Lung (tissue), 12 donors: ENCODE measurements around the gene FGB. TPM values are rescaled to one million over a fixed set of nuclear protein-coding genes. Genes with fewer than 3 reads are reported as not detected.

Source experiments
- ATAC-seq: fragments of 200-7000 bp; cut with Tn5 transposase; one replicate; pipeline ENCODE4 v1.9.1; 2020; ENCODE audit warnings: moderate number of reproducible peaks; ENCODE audit not compliant: insufficient read depth, low FRiP score
- DNase-seq, 3 donors: peaks; one replicate each; pipeline ENCODE4 v3.0.0-alpha.2; 2013 to 2017
- H3K27ac ChIP-seq, 2 donors: one replicate each; pipeline ENCODE4 v1.5.1; 2013; ENCODE audit warnings: mild to moderate bottlenecking in 2 of 2, moderate library complexity in 2 of 2, control low read depth in 1 of 2, inconsistent platforms in 1 of 2, low read depth in 1 of 2, low read length in 1 of 2
- H3K27me3 ChIP-seq, 3 donors: one replicate each; pipeline ENCODE4 v1.5.1; 2013; ENCODE audit warnings: low read length in 2 of 3; ENCODE audit not compliant: control insufficient read depth in 3 of 3, insufficient read depth in 3 of 3
- H3K36me3 ChIP-seq, 4 donors: one replicate each; pipeline ENCODE4 v1.5.1; 2013; ENCODE audit warnings: low read length in 4 of 4, mild to moderate bottlenecking in 1 of 4, moderate library complexity in 1 of 4; ENCODE audit not compliant: control insufficient read depth in 4 of 4, insufficient read depth in 4 of 4
- H3K4me1 ChIP-seq, 5 donors: one replicate each; pipeline ENCODE4 v1.5.1; 2013; ENCODE audit warnings: low read length in 5 of 5, mild to moderate bottlenecking in 2 of 5, moderate library complexity in 1 of 5; ENCODE audit not compliant: control insufficient read depth in 5 of 5, insufficient read depth in 5 of 5
- H3K4me3 ChIP-seq: one replicate; pipeline ENCODE4 v1.5.1; 2013; ENCODE audit warnings: mild to moderate bottlenecking, control low read depth, moderate library complexity
- H3K9ac ChIP-seq, 2 donors: one replicate each; pipeline ENCODE4 v1.5.1; 2013; ENCODE audit warnings: low read length in 2 of 2, control low read depth in 1 of 2; ENCODE audit not compliant: insufficient read depth in 1 of 2
- H3K9me3 ChIP-seq, 4 donors: one replicate each; pipeline ENCODE4 v1.5.1; 2013; ENCODE audit warnings: low read length in 3 of 4, mild to moderate bottlenecking in 1 of 4, moderate library complexity in 1 of 4; ENCODE audit not compliant: control insufficient read depth in 4 of 4, insufficient read depth in 3 of 4
- CTCF ChIP-seq: IDR thresholded peaks from 2 replicates; pipeline ENCODE4 v1.5.1; 2012; ENCODE audit warnings: mild to moderate bottlenecking; ENCODE audit errors: control extremely low read depth, extremely low read depth
- WGBS, 2 donors: extraction: QIAGEN DNeasy Blood & Tissue Kit; methylation state at CpG; one replicate each; pipeline ENCODE4 v1.1.7; 2013; 5-methylcytosine and 5-hydroxymethylcytosine counted together
- polyA plus RNA-seq, 2 donors: library from polyadenylated mRNA; stranded (reverse); fragments of 200-250 nt; gene quantifications; one replicate each; pipeline ENCODE4 v1.2.1, GENCODE V29; 2013
- total RNA-seq, 2 donors: library from RNA; depleted of rRNA in 1 of 2; stranded (reverse); fragments of >200 nt in 1 of 2; gene quantifications; one replicate each; pipeline ENCODE4 v1.2.1, GENCODE V29; 2014 to 2021
- donor health status: control.
- donor health status: control.
- donor health status: Bipolar disorder and iron deficiency.
- donor health status: healthy.
- donor health status: DM: yes; HTN: yes; CAD: no.

The FGB gene
- total and polyA plus RNA-seq, 4 donors = 0.28 to 1.8 (median 0.34) TPM

GRCh38 chr4:154560419-154560801 lies 2.4 kb upstream of the FGB start:
- H3K9ac ChIP-seq = no peak overlapping the region
- WGBS, 2 donors = 93 to 100% methylated on average over 1 of the region's 1 CpG

GRCh38 chr4:154560824-154561231 lies 2.0 kb upstream of the FGB start:
- ATAC-seq (no peak), DNase-seq (no peak)
- H3K9me3 ChIP-seq = no peaks in the 10 kb centered on the region
- H3K4me3 ChIP-seq = no peak overlapping the region
- H3K4me1 ChIP-seq = no peaks in the 10 kb centered on the region
- no peak overlapping the region for H3K27ac ChIP-seq
- TF ChIP-seq CTCF = no peak
- H3K27me3 ChIP-seq = peaks cover 0 to 9% (median 0%) of the 10 kb centered on the region in 3 donors
- 75 to 84% methylated on average over 4 of the region's 4 CpGs for WGBS, 2 donors
- H3K36me3 ChIP-seq = no peaks in the 10 kb centered on the region
- H3K9ac ChIP-seq = no peak overlapping the region

More at GRCh38 chr4:154560419-154560801, 2.4 kb upstream of the FGB start:
- DNase-seq = no peak
- no peak for ATAC-seq
- Histone ChIP-seq H3K27ac (no peak overlapping the region), H3K4me3 (no peak overlapping the region), H3K27me3 (peaks cover 0 to 9% (median 0%) of the 10 kb centered on the region in 3 donors), H3K36me3 (no peaks in the 10 kb centered on the region), H3K9me3 (no peaks in the 10 kb centered on the region), H3K4me1 (no peaks in the 10 kb centered on the region)
- TF ChIP-seq CTCF = no peak

DNA sequence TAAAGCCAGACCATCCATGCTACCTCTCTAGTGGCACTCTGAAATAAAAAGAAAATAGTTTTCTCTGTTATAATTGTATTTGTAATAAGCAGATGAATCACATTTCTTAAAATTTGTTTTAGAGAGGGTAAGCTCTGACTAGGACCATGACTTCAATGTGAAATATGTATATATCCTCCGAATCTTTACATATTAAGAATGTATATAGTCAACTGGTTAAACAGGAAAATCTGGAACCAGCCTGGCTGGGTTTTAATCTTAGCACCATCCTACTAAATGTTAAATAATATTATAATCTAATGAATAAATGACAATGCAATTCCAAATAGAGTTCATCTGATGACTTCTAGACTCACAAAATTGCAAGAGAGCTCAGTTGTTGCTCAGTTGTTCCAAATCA lies 1.5 kb downstream of the FGB start:
- Histone ChIP-seq H3K4me3 (no peak overlapping the region), H3K27ac (no peak overlapping the region), H3K9me3 (no peaks in the 10 kb centered on the region), H3K4me1 (no peaks in the 10 kb centered on the region), H3K27me3 (peaks cover 0 to 9% (median 0%) of the 10 kb centered on the region in 3 donors), H3K36me3 (no peaks in the 10 kb centered on the region), H3K9ac (no peak overlapping the region)
- ATAC-seq (no peak), DNase-seq (no peak)
- 84 to 97% methylated on average over 1 of the region's 1 CpG for WGBS, 2 donors
- TF ChIP-seq CTCF = no peak

DNA sequence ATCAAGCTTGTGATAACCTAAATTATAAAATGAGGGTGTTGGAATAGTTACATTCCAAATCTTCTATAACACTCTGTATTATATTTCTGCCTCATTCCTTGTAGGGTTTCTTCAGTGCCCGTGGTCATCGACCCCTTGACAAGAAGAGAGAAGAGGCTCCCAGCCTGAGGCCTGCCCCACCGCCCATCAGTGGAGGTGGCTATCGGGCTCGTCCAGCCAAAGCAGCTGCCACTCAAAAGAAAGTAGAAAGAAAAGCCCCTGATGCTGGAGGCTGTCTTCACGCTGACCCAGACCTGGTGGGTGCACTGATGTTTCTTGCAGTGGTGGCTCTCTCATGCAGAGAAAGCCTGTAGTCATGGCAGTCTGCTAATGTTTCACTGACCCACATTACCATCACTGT lies 2.9 kb downstream of the FGB start:
- 89 to 90% methylated on average over 6 of the region's 6 CpGs for WGBS, 2 donors
- Histone ChIP-seq H3K4me1 (no peaks in the 10 kb centered on the region), H3K4me3 (no peak overlapping the region), H3K9me3 (no peaks in the 10 kb centered on the region), H3K27me3 (peaks cover 0 to 9% (median 0%) of the 10 kb centered on the region in 3 donors), H3K9ac (no peak overlapping the region), H3K27ac (no peak overlapping the region), H3K36me3 (no peaks in the 10 kb centered on the region)
- TF ChIP-seq CTCF = no peak
- ATAC-seq = no peak
- no peak for DNase-seq
